ENCODE data around the gene SLC8A1. TPM values are rescaled to one million over a fixed set of nuclear protein-coding genes. Genes with fewer than 3 reads are reported as not detected.
A peak's percentile ranks its signal among the peaks of the same experiment; 100 is the strongest.

Gene SLC8A1
- total and polyA plus RNA-seq, 5 experiments from 2014 or later, result 0.22 to 0.34 TPM; not detected in 3

DNA sequence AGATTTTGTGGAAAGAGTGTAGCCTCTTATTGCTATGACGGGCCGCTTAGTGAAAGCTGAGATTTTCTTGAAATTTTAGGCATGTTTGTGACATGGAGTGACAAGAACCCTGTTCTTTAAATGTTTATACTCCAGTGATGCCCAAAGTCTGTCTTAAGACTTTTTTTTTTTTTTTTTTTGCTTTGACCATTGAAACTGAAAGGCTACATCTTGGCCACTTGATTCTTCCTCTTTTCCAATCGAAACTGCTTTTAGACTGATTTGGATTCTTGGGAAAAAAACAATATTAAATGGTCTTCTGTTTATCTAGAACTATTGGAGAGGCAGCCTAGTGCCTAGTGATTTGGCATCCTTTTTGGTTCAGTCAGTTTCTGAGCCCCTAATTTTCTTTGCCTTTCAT lies 2.4 kb upstream of the SLC8A1 start:
- H3K4me1 Mint-ChIP-seq, result peaks cover 10 to 24% (median 19%) of the 10 kb centered on the region in 4 donors
- ATAC-seq (no peak), DNase-seq (no peak)
- H3K27ac Mint-ChIP-seq, result peak overlapping the region in 1 of 10 donors; percentile 2
- H3K27me3 Mint-ChIP-seq, result peaks cover 16 to 36% (median 30%) of the 10 kb centered on the region in 5 donors
- H3K36me3 Mint-ChIP-seq, result no peaks in the 10 kb centered on the region
- no peak overlapping the region for H3K4me3 Mint-ChIP-seq
- peaks cover 0 to 3% (median 0%) of the 10 kb centered on the region in 9 donors for H3K9me3 Mint-ChIP-seq
- POLR2A ChIA-PET, result no interaction called here

DNA sequence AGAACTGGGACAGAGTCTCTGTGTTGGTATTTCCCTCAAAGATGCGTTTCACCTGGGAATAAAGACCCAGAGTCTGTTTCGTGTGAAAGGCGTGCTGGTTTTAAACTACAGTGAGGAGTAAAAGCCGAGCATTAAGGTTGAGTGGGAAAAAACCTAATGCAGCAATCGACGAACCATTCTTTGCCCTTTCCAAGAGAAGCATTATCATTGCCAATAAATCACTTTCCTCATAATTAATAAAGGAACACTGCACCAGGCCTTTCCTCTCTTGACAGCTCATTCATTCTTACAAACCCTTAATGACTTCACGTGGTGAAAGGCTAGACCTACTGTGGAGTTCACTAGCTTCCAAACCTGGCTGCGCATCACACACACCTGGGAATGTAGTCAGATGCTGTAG lies 896 bp upstream of the SLC8A1 start:
- no peak for DNase-seq
- Mint-ChIP-seq H3K27ac (no peak overlapping the region), H3K36me3 (no peaks in the 10 kb centered on the region), H3K9me3 (peaks cover 0 to 3% (median 0%) of the 10 kb centered on the region in 9 donors), H3K4me1 (peaks cover 10 to 24% (median 19%) of the 10 kb centered on the region in 4 donors), H3K27me3 (peaks cover 18 to 44% (median 32%) of the 10 kb centered on the region in 5 donors), H3K4me3 (peak overlapping the region in 8 of 10 donors; percentile 40 to 90 (median 74))
- POLR2A ChIA-PET, result no interaction called here
- ATAC-seq, result no peak

DNA sequence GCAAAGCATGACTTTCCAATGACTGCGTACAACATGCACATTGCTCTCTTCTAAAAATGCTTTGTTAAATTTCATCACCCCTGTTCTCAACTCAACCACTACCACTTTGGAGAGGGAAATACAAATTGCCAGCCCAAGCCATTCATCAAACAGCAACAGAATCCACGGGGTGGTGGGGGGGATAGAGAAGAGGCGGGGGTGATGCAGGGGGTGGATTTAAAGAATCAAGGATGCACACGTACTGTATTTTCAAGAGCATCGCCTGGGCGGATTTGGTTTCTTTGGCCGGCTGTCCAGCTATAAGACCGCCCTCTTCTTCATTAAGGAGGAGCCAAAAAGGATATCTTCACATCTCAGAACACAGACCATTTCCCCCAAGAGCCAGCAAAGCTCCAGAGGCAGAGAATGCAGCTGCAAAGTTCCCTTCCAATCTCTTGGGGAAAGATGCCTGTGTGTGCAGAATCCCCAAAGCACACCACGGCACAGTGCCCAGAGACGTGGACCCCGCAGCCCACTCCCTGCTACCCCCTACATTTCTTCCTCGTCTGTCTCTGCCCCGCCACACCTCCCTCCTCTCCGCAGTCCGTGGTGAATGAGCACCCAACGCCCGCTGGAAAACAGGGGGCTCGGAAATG lies 977 bp downstream of the SLC8A1 start:
- POLR2A ChIA-PET, result no interaction called here
- no peaks in the 10 kb centered on the region for H3K36me3 Mint-ChIP-seq
- peaks cover 10 to 24% (median 19%) of the 10 kb centered on the region in 4 donors for H3K4me1 Mint-ChIP-seq
- H3K27me3 Mint-ChIP-seq, result peaks cover 18 to 46% (median 32%) of the 10 kb centered on the region in 5 donors
- ATAC-seq (no peak), DNase-seq (no peak)
- peak overlapping the region in 9 of 10 donors; percentile 5 to 89 (median 74) for H3K4me3 Mint-ChIP-seq
- H3K9me3 Mint-ChIP-seq, result peaks cover 0 to 3% (median 0%) of the 10 kb centered on the region in 9 donors
- H3K27ac Mint-ChIP-seq, result no peak overlapping the region

DNA sequence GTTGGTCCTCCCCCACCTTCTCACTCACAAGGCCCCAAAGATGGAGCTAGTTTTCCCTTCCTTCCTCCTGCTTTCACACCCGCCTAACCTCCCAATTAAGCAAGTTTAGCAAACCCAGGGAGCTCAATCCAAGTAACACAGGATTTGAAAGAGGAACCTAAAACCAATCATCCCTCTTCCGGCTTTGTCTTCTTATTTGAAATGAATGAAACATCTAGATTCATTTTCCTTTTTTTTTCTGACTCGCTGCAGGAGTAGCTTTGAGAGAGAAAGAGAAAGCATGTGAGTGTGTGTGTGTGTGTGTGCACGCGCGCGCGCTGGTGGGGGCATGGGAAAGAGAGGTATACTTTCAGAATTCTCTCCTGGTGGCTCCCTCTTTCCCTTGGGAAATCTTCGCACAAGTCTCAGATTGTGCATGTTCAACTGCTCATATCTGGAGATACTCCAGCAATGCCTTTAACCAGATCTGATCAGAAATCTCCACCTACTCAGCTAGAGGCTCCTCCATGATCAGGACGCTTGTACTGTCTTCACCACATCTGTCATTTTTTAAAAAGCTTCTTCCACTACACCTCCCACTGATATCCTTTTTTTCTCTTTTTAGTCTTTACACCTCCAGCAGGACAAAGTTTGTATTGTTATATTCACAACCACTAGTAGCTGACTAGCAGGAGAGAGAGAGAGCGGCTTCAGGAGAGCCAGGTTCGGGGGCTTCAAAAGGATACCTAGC lies 1.7 kb downstream of the SLC8A1 start:
- no peaks in the 10 kb centered on the region for H3K36me3 Mint-ChIP-seq
- no peak overlapping the region for H3K27ac Mint-ChIP-seq
- DNase-seq (no peak), ATAC-seq (no peak)
- peaks cover 10 to 24% (median 20%) of the 10 kb centered on the region in 4 donors for H3K4me1 Mint-ChIP-seq
- peaks cover 18 to 46% (median 32%) of the 10 kb centered on the region in 5 donors for H3K27me3 Mint-ChIP-seq
- peak overlapping the region; percentile 9 to 89 (median 50) for H3K4me3 Mint-ChIP-seq
- H3K9me3 Mint-ChIP-seq, result peaks cover 0 to 3% (median 0%) of the 10 kb centered on the region in 9 donors
- POLR2A ChIA-PET, result no interaction called here

DNA sequence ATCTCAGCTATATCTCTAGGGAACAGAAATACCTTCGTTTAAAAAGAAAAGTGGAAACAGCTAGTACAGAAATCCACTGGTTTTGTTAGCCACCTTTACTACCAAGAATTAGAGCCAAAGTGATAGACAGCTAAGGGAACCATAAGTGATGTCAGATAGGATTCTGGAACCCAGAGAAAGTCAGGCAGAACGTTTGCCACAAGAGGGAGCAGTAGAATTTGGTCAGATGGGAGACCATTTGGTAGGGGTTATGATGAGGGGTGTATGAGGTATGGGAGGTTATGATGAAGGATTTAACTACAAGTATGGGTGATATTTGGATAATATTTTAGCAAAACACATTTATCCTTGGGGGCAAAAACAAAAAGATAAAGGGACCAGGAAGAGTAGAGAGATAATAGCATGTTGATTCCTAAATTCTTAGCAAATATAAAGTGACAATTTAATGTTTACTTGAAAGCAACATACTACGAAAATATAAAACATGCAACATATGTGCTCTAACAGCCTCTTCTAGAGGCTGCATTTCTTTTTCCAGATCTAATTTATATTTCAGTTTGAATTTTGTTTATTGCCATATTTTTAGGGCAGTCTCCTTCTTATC lies 3.3 kb downstream of the SLC8A1 start:
- Mint-ChIP-seq H3K27me3 (peaks cover 18 to 46% (median 32%) of the 10 kb centered on the region in 5 donors), H3K4me3 (no peak overlapping the region), H3K4me1 (peaks cover 10 to 24% (median 20%) of the 10 kb centered on the region in 4 donors), H3K27ac (no peak overlapping the region), H3K36me3 (no peaks in the 10 kb centered on the region), H3K9me3 (peaks cover 0 to 3% (median 0%) of the 10 kb centered on the region in 9 donors)
- DNase-seq, result no peak
- no peak for ATAC-seq
- POLR2A ChIA-PET, result no interaction called here

DNA sequence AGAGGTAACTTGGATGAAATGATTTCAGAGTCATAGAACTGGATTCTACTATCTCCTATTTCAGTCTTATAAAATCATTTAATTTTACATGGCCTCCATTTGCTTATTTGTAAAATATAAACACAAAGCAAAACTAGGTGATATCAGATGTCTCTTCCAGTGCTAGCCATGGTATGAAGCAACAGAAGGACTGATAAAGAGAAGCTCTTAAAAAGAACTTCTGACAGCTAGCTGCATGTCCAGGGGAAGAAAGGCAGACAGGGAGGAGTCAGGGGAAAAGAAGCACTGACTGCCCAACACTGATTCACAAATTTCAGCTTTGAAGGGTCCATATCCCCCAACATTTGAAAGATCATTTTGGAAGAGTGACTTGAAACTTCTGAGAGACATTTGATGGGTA lies 6.4 kb downstream of the SLC8A1 start:
- H3K36me3 Mint-ChIP-seq, result no peaks in the 10 kb centered on the region
- H3K9me3 Mint-ChIP-seq, result no peaks in the 10 kb centered on the region
- no peak for ATAC-seq
- H3K4me1 Mint-ChIP-seq, result peaks cover under 1 to 17% (median 4%) of the 10 kb centered on the region in 4 donors
- H3K4me3 Mint-ChIP-seq, result no peak overlapping the region
- H3K27ac Mint-ChIP-seq, result no peak overlapping the region
- no peak for DNase-seq
- peaks cover 1 to 18% (median 10%) of the 10 kb centered on the region in 5 donors for H3K27me3 Mint-ChIP-seq
- POLR2A ChIA-PET, result no interaction called here

DNA sequence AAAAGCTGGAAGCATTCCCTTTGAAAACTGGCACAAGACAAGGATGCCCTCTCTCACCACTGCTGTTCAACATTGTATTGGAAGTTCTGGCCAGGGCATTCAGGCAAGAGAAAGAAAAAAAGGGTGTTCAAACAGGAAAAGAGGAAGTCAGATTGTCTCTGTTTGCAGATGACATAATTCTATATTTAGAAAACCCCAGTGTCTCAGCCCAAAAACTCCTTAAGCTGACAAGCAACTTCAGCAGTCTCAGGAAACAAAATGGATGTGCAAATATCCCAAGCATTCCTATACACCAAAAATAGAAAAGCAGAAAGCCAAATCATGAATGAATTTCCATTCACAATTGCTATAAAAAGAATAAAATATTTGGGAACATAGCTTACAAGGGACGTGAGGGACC lies 11.1 kb downstream of the SLC8A1 start:
- Mint-ChIP-seq H3K4me1 (peaks cover 0 to 14% (median 0%) of the 10 kb centered on the region in 4 donors), H3K9me3 (no peaks in the 10 kb centered on the region), H3K27ac (no peak overlapping the region), H3K4me3 (no peak overlapping the region), H3K36me3 (no peaks in the 10 kb centered on the region), H3K27me3 (peaks cover 0 to 2% (median 0%) of the 10 kb centered on the region in 5 donors)
- DNase-seq, result no peak
- ATAC-seq, result no peak
- POLR2A ChIA-PET, result no interaction called here

DNA sequence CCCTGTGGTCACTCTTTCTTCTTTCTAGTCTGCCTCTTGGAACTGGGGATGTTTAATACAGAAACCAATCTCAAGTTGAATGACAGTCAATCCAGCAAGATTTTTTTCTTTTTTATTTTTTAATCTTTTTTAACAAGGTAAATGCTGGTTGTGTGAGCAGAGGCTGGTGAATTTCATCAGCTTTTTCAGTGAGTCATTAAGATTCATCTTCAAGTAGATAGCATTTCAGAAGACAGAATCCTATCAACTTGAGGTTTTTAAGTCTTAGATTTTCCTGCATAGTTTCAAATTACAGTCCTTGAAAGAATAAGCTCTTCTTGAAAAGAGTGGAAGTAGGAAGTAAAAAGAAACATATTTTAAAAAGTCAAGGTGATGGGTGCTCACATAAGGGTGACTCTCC lies 12.4 kb downstream of the SLC8A1 start:
- ATAC-seq, result no peak
- peaks cover 0 to 12% (median 0%) of the 10 kb centered on the region in 4 donors for H3K4me1 Mint-ChIP-seq
- no peaks in the 10 kb centered on the region for H3K36me3 Mint-ChIP-seq
- no peak overlapping the region for H3K4me3 Mint-ChIP-seq
- POLR2A ChIA-PET, result no interaction called here
- no peaks in the 10 kb centered on the region for H3K9me3 Mint-ChIP-seq
- H3K27me3 Mint-ChIP-seq, result peaks cover 0 to 2% (median 0%) of the 10 kb centered on the region in 5 donors
- DNase-seq, result no peak
- H3K27ac Mint-ChIP-seq, result no peak overlapping the region

DNA sequence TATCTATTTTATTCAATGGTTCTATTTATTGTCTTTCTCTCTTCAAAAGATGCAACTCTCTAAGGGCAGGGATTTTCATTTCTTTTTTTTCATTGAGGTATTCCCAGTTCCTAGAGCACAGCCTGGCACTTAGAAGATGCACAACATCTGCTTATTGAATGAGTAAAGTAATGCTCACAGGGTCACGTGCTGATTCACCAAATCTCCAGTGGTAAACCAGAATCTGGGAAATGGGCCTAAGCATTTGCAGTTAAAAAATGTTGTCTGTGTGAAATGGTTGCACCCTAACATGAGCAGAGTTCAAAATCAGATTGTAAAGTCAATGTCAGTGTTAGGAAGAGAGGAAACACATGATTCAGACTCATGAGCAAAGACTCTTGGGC lies 15.8 kb downstream of the SLC8A1 start:
- Mint-ChIP-seq H3K4me3 (no peak overlapping the region), H3K27me3 (no peaks in the 10 kb centered on the region), H3K27ac (no peak overlapping the region), H3K9me3 (no peaks in the 10 kb centered on the region), H3K36me3 (no peaks in the 10 kb centered on the region), H3K4me1 (peaks cover 0 to 11% (median 0%) of the 10 kb centered on the region in 4 donors)
- ATAC-seq (no peak), DNase-seq (no peak)
- POLR2A ChIA-PET, result no interaction called here

DNA sequence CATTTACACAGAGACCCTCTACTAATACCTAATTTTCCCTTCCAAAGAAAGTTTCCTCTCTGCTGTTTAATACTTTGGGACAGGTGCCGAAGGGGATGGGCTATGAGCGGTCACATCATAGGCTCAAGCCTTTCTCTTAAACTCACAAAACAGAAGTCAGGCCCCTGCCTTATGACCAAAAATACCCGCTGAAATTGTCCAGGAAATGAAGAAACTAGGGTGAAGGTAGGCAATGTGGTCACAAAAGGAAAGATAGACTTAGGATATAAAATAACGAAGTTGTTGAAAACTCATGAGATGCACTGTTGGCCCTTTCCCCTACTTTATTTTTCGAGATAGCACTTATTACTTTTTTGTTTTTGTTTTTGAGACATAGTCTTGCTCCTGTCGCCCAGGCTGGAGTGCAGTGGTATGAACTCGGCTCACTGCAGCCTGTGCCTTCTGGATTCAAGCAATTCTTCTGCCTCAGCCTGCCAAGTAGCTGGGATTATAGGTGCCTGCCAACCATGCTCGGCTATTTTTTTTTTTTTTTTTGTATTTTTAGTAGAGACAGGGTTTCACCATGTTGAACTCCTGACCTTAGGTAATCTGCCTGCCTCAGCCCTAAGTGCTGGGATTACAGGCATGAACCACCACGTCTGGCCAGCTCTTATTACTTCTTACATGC lies 16.3 kb downstream of the SLC8A1 start:
- no peaks in the 10 kb centered on the region for H3K36me3 Mint-ChIP-seq
- no peaks in the 10 kb centered on the region for H3K9me3 Mint-ChIP-seq
- no peaks in the 10 kb centered on the region for H3K27me3 Mint-ChIP-seq
- H3K27ac Mint-ChIP-seq, result no peak overlapping the region
- POLR2A ChIA-PET, result no interaction called here
- no peak for DNase-seq
- H3K4me3 Mint-ChIP-seq, result no peak overlapping the region
- H3K4me1 Mint-ChIP-seq, result peaks cover 0 to 6% (median 0%) of the 10 kb centered on the region in 4 donors
- ATAC-seq, result no peak

DNA sequence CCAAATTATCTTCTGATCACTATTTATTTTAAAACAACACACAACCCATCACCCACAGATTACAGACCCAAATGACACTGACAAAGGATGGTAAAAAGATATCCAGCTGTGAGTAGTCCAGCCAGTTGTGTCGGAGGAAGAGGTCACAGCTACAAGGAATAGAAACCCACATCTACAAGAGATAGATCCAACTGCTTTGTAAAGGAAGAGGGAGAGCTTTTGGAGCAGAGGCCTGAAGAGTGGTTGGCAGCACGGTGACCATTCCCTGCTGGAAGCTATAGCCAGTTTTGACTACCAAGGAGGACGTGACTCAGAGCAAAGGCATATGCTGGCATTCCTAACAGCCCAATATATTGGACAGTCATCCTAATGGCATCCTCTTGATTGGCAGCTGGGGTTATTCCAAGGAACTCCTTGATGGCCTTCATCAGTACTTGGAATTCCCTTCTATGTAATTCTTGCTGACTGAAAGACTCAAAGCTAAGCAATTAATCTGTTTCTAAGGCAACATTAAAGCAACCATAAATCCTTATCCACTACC lies 17.1 kb downstream of the SLC8A1 start:
- Mint-ChIP-seq H3K4me3 (no peak overlapping the region), H3K27me3 (no peaks in the 10 kb centered on the region), H3K27ac (no peak overlapping the region), H3K4me1 (peaks cover 0 to 3% (median 0%) of the 10 kb centered on the region in 4 donors), H3K36me3 (no peaks in the 10 kb centered on the region), H3K9me3 (no peaks in the 10 kb centered on the region)
- POLR2A ChIA-PET, result no interaction called here
- DNase-seq (no peak), ATAC-seq (no peak)

DNA sequence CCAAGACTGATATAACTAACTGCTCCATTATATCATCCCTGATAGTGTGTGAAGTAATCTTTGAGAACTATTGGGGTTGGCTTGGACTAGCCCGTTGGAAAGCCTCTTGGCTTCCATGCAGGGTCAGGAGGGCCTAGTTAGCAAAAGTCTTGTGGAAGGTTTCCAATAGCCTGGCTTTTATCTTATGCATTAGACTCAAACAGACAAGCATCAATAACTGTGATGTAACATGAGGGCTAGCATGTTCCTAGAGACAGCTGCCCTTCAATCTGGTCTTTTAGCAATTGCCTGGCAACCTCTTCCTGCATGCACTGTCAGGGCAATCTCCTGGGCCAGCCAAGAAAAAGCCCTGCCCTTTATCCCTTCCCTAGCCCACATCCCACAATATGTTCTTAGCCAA lies 18.2 kb downstream of the SLC8A1 start:
- Mint-ChIP-seq H3K4me1 (peaks cover 0 to 3% (median 0%) of the 10 kb centered on the region in 4 donors), H3K27ac (no peak overlapping the region), H3K27me3 (no peaks in the 10 kb centered on the region), H3K36me3 (no peaks in the 10 kb centered on the region), H3K9me3 (no peaks in the 10 kb centered on the region), H3K4me3 (no peak overlapping the region)
- POLR2A ChIA-PET, result no interaction called here
- no peak for ATAC-seq
- DNase-seq, result no peak

All from naive thymus-derived CD8-positive, alpha-beta T cell (primary cell).